Measurements from ENCODE around the gene TPM2.

The TPM2 gene

GRCh38 chr9:35691757-35692301 lies 2.1 kb upstream of the TPM2 start:
- no peak for ATAC-seq
- DNase-seq = no peak

GRCh38 chr9:35691334-35691650 lies 1.6 kb upstream of the TPM2 start:
- ATAC-seq = no peak
- no peak for DNase-seq

DNA sequence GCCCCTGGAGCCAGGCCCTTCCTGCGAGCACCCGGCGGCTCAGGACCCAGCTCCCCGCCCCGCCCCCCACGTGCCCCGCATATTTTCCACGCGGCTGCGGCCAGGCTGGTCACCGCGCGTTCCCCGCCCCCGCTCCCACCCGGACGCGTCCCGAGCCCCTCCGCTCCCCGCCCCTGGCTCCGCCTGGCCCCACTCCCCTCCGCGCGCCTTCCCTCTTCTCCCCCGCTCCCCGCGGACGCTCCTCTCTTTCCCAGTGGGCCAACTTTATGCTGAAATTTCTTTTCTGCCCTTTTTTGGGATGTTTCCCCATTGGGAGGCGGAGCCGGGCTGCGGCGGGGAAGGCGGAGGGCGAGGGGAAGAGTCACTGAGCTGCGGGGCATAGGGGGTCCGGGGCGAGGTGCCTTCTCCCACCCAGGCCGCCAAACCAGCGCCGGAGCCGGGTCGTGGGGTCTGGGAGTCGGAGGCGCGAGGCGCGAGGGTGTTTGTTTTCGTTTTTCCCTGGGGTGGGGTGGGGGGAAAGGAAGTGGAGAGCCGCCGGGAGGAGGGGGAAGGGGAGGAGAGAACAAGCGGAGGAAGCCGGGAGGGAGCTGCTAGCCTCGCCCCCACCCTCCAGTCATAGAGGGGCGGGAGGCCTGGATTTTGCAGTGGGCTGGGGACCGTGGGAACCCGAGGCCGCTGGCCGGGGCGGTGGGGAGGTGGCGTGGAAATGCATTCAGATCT lies 1.0 kb upstream of the TPM2 start:
- peak; percentile 62 for DNase-seq

GRCh38 chr9:35690294-35690613 lies 529 bp upstream of the TPM2 start:
- ATAC-seq (no peak), DNase-seq (no peak)

More for the DNA sequence above, 1.0 kb upstream of the TPM2 start:
- ATAC-seq = no peak

DNA sequence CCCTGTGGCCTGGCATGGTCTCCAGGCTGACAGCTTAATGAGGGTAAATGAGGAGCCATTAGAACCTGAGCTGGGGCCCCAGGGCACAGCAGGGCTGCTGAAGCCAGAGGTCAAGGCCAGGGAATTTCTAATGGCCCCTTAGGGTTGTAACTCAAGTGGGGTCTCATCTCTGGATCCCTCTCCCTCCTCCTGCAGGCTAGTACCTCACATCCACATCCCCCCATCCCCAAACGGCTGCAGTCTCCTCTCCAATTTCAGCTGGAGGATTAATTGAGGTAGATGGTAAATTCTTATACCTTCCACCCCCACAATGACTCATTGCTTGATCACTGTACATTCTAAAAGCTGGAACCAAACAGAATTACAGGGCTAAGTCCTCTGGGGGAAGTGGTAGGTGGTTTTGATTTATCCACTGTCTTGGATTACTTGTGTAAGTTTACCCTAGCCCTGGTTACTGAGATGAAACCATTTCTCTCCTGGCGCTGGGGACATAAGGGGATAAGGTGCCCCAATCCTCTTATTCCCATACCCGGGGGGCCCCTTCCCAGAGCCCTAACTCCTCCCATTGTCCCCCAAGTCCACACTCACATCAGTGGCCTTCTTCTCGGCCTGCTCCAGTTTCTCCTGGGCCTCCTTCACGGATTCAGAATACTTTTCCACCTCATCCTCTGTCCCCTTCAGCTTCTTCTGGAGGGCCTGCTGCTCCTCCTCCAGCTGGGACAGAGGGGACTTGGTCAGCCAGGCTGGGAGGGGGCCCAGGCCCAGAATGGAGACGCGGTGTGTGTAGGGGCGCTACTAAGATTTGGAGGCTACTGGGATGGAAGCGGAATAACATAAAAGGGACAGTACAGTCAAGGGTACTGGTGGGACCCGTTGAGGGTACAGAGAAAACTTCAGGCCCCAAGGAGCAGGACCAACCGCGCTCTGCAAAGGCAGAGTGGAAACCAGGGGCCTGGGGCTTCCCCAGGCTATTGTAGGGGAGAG lies 875 bp downstream of the TPM2 start:
- ATAC-seq (peak; percentile 82), DNase-seq (no peak)

- DNase-seq (no peak), ATAC-seq (no peak)
Observed at GRCh38 chr9:35687972-35688557, 1.7 kb downstream of the TPM2 start.

DNA sequence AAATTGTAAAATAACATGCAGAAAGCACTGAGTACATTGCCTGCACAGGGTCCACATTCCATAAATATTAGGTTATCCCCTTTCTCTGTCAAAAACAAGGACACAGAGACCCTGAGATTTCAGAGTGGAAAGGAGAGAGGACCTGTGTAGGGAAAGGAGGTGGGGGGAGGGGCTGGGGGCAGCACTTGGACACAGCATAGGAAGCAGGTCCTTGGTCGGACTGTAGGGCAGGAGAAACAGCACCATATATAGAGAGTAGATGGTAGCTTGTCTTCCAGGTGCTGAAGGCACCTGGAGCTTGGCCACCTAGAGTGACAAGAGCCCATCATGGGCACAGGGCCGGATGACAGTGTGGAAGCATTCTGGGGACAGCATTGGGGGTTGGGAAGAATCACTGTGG lies 2.4 kb downstream of the TPM2 start:
- DNase-seq (no peak), ATAC-seq (no peak)

GRCh38 chr9:35686222-35687203 lies 3.2 kb downstream of the TPM2 start:
- no peak for ATAC-seq
- no peak for DNase-seq

- DNase-seq = no peak
- no peak for ATAC-seq
Observed at GRCh38 chr9:35685506-35685905, 4.2 kb downstream of the TPM2 start.

GRCh38 chr9:35684921-35685320 lies 4.8 kb downstream of the TPM2 start:
- ATAC-seq (no peak), DNase-seq (no peak)

DNA sequence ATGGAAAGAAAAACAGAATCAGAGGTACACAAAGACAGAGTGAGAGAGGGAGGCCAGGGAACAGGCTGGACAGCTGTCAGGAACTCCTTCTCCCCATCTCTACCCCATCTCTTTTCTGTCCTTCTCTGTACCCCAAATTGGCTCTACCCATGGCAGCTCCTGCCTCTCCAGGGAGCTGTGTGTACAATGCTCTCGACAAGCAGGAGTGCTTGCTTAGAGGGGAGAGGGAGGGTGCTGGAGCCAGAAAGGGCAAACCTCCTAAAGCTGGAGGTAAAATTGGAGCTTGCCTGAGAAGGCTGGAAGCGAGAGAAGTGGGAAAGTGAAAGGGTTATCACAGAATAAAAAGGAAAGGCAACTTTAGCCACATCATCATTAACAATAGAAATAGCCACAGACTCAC lies 6.4 kb downstream of the TPM2 start:
- DNase-seq = no peak
- ATAC-seq = no peak

DNA sequence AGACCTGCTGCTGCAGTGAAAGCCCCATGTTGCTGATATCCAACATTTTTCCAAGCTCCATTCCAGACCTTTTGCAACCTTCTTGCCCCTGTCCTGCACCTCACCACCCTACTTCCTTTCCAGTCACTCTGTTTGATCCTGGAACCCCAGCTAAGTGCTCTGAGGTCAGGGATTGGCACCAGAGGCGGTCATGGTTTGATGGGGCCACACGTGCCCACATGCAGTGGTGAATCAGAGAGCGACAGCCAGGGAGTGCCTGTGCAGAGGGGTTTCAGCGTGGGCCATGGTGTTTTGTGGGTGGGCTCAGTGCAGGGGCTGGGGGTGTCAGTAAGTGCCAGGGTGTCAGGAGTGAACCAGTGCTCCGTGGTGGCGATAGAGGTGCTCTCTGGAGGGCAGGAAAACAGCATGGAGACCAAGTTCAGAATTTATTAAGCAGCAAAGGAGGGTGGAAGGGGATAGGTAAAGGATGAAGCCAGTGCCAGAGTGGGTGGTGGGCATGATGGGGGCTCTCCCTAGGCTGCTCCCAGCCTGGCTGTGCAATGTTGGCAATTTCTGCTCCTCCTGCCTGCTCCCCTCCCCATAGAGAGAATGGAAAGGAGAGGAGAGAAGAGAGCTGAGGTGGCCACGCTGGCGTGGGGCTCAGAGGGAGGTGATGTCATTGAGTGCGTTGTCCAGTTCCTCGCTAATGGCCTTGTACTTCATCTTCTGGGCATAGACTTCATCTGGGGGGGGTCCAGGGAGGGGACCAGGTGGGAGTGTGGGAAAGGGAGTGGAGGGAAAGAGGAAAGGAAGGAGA lies 7.0 kb downstream of the TPM2 start:
- no peak for DNase-seq
- no peak for ATAC-seq

- ATAC-seq (no peak), DNase-seq (no peak)
Observed at GRCh38 chr9:35682051-35682450, 7.7 kb downstream of the TPM2 start.

- ATAC-seq = no peak
Observed at GRCh38 chr9:35681341-35682002, 8.3 kb downstream of the TPM2 start.

GRCh38 chr9:35680331-35681105 lies 9.2 kb downstream of the TPM2 start:
- ATAC-seq (no peak), DNase-seq (no peak)

More at GRCh38 chr9:35681341-35682002, 8.3 kb downstream of the TPM2 start:
- no peak for DNase-seq

DNA sequence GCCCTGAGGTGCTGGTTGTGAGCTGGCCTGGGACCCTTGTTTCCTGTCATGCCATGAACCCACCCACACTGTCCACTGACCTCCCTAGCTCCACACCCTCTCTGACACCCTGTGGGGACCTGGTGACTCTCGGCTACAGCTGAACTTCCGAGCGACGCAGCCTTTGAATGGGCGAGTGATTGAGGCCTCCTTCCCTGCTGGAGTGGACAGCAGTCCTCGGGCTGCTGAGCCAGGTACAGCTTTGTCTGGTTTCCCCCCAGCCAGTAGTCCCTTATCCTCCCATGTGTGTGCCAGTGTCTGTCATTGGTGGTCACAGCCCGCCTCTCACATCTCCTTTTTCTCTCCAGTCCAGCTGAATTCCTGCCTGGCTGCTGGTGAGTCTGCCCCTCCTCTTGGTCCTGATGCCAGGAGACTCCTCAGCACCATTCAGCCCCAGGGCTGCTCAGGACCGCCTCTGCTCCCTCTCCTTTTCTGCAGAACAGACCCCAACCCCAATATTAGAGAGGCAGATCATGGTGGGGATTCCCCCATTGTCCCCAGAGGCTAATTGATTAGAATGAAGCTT lies 9.9 kb downstream of the TPM2 start:
- no peak for DNase-seq
- ATAC-seq = no peak

- ATAC-seq = no peak
- no peak for DNase-seq
Observed at GRCh38 chr9:35679091-35679490, 10.6 kb downstream of the TPM2 start.

DNA sequence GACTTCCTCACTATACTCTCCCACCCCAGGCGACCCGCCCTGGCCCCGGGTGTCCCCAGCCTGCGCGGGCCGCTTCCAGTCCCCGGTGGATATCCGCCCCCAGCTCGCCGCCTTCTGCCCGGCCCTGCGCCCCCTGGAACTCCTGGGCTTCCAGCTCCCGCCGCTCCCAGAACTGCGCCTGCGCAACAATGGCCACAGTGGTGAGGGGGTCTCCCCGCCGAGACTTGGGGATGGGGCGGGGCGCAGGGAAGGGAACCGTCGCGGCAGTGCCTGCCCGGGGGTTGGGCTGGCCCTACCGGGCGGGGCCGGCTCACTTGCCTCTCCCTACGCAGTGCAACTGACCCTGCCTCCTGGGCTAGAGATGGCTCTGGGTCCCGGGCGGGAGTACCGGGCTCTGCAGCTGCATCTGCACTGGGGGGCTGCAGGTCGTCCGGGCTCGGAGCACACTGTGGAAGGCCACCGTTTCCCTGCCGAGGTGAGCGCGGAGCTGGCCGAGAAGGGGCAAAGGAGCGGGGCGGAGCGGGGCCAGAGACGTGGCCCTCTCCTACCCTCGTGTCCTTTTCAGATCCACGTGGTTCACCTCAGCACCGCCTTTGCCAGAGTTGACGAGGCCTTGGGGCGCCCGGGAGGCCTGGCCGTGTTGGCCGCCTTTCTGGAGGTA lies 13.9 kb downstream of the TPM2 start:
- ATAC-seq (peak; percentile 69), DNase-seq (peak; percentile 74)

DNA sequence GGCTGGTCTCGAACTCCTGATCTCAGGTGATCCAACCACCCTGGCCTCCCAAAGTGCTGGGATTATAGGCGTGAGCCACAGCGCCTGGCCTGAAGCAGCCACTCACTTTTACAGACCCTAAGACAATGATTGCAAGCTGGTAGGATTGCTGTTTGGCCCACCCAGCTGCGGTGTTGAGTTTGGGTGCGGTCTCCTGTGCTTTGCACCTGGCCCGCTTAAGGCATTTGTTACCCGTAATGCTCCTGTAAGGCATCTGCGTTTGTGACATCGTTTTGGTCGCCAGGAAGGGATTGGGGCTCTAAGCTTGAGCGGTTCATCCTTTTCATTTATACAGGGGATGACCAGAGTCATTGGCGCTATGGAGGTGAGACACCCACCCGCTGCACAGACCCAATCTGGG lies 14.5 kb downstream of the TPM2 start:
- ATAC-seq (no peak), DNase-seq (no peak)
